Measurements from ENCODE around the gene L3MBTL4.
"Not testable (repeated sequence)": the region's sequence is repeated elsewhere in the genome, so short reads cannot be mapped to it uniquely, and the experiment has no call there.

L3MBTL4 gene

DNA sequence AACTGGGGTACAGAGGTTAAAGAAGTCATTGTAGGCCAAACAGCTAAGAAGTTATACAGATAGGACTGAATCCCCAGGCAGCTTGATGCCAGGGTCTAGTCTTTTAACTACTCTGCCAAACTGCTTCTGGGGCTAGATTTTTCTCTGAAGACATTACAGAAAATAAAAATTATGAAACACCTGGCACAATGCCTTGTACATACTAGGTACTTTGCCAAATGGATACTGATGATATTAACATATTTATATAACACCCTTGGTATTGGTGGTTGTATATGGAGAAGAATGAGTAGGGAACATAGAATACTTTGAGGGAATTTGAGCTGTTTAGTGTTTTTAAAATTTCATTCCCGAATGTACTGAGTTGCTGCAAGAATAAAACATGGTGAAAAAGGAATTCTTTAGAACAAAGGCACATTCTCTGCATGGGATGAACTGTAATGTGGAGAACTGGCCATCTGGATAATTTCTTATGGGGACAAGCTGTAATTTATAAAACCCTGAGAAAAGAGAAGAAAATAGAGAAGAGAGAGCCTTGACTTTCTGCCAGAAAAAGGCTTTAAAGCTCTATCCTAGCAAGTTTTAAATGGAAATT is 308.5 kb downstream of the L3MBTL4 start:
- no peak for DNase-seq (ENCODE audit: low spot score)

DNA sequence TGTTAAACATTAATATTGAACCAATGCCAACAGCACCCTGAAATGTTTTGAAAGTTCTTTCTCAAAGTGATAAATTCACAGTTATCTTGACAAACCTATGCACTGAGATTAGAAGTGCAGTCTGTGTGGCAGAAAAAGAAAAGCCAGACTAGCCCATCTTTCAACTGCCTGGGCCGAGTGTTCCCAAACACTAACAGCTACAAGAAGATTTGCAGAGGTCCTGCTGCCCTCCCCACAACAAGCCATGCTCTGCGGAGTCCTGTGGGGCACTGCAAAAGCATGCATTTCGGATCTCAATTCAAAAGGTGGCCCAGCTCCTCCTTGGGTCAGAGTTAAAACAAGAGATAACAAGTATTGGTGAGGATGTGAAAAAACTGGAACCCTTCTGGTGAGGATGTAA is 311.0 kb downstream of the L3MBTL4 start:
- no peak for DNase-seq (ENCODE audit: low spot score)

- no peak for DNase-seq (ENCODE audit: low spot score)
Observed at GRCh38 chr18:6096730-6097129, 318.0 kb downstream of the L3MBTL4 start.

GRCh38 chr18:6088432-6088831 is 326.3 kb downstream of the L3MBTL4 start:
- no peak for DNase-seq (ENCODE audit: low spot score)

DNA sequence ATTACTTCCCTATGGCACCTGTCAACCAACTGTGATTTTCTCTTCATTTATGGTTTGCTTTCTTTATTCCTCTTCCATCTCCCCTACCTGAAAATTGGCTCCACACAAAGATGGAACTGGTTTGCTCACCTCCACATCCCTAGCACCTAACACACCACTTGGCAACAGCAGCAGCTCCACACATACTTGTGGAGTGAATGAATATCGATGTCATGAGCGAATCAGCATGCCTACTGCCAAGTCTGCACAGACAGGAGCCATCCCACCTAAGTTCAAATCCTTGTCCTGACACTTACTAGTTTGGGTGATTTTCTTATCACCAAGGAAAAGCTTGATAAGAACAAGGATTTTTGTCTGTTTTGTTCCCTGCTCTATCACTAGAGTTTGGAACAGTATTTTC is 328.0 kb downstream of the L3MBTL4 start:
- DNase-seq (ENCODE audit: low spot score), result no peak

- no peak for DNase-seq (ENCODE audit: low spot score)
Observed at GRCh38 chr18:6079406-6079805, 335.3 kb downstream of the L3MBTL4 start.

DNA sequence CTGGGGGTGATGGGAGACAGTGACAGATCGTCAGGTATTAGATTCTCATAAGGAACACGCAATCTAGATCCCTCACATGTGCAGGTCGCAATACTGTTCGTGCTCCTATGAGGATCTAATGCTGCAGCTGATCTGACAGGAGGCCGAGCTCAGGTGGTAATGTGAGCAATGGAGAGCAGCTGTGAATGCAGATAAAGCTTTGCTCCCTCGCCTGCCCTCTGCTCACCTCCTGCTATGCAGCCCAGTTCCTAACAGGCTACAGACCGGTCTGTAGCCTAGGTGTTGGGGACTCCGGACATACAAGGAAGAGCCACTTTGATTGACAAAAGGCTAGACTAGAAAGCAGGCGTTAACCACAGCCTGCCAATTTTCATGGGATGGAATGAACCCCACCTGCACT is 335.8 kb downstream of the L3MBTL4 start:
- no peak for DNase-seq (ENCODE audit: low spot score)

GRCh38 chr18:6072423-6072822 is 342.3 kb downstream of the L3MBTL4 start:
- DNase-seq (ENCODE audit: low spot score), result not testable (repeated sequence)

GRCh38 chr18:6069539-6069938 is 345.2 kb downstream of the L3MBTL4 start:
- DNase-seq (ENCODE audit: low spot score), result no peak

- no peak for DNase-seq (ENCODE audit: low spot score)
Observed at GRCh38 chr18:6069103-6069502, 345.6 kb downstream of the L3MBTL4 start.

GRCh38 chr18:6060149-6060548 is 354.6 kb downstream of the L3MBTL4 start:
- DNase-seq (ENCODE audit: low spot score), result no peak

- no peak for DNase-seq (ENCODE audit: low spot score)
Observed at GRCh38 chr18:6059551-6059950, 355.2 kb downstream of the L3MBTL4 start.

- DNase-seq (ENCODE audit: low spot score), result no peak
Observed at GRCh38 chr18:6058941-6059340, 355.8 kb downstream of the L3MBTL4 start.

- DNase-seq (ENCODE audit: low spot score), result no peak
Observed at GRCh38 chr18:6057604-6058003, 357.1 kb downstream of the L3MBTL4 start.

DNA sequence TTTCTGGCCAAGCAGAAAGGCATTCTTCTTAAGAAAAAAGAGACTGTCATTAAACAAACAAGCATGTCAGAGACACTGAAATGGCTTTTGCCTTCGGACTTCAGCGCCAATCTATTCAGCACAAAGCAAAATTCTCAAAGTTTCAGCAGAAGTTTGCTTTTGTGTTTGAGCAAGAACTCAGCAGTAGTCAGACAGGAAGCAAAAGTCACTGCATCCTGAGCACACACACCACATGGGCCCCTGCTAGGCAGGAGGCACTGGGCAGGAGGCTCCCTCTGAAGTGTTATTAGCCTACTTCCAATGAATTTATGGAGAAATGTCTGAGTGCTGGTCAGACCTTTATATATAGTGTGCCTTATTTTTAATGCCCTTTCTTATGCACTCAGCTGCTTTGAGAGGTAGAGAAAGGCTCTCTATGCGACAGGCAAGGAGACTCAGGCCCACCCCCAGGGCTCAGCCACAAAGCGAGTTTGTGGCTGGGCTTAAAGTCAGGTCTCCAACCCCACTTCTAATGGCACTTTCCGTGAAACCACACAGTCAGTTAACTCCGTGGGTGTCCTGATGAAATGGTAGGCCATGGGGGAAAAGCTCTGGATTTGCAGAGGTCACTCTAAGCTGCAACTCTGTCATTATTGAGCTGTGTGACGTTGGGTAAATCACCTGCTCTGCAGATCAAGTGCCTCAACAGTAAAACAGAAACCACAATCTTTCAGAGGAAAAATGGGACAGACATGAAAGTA is 358.4 kb downstream of the L3MBTL4 start:
- DNase-seq (ENCODE audit: low spot score), result no peak

- DNase-seq (ENCODE audit: low spot score), result no peak
Observed at GRCh38 chr18:6055711-6056110, 359.0 kb downstream of the L3MBTL4 start.

GRCh38 chr18:6054256-6054842 is 360.4 kb downstream of the L3MBTL4 start:
- no peak for DNase-seq (ENCODE audit: low spot score)

DNA sequence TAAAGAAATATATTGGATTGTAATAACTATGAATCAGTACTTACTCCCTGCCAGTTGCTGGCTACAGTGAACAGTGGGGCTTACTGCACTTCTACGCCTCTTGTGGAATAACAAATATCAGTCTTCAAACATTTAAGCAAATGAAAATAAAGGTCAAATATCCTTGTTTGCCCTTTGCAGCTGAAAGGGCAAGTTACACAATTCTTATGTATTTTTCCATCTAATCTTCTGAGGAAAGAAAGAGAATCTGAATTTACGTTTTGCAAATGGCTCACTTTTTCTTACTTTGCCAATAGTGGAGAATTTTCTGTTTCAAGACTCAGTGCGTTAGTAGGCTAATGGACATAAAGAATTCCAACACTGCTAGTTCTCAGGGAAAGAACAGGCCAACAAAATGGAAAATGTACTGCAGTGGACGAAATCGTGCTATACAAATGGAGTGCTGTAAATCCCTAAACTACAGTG is 362.2 kb downstream of the L3MBTL4 start:
- DNase-seq (ENCODE audit: low spot score), result no peak

- DNase-seq (ENCODE audit: low spot score), result not testable (repeated sequence)
Observed at GRCh38 chr18:6047596-6047995, 367.1 kb downstream of the L3MBTL4 start.

DNA sequence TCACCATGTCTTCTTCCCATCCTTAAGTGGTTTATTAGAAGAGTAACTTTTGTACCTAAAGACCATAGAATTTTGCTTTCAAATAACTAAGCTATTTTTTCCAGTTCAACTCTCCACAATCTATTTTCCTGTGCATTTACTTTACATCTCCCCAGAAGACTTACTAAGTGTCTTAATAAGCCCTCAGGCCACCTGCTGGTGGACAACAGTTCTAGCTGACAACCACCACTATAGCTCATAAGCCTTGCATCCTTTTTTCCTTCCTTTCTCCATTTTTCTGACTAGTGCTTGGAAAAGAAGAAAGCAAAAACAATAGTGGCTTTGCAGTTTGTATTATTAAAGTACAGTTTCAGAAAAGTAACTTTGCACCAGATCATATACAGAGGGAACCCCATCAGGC is 369.9 kb downstream of the L3MBTL4 start:
- DNase-seq (ENCODE audit: low spot score), result no peak

GRCh38 chr18:6044319-6044718 is 370.4 kb downstream of the L3MBTL4 start:
- DNase-seq (ENCODE audit: low spot score), result no peak

DNA sequence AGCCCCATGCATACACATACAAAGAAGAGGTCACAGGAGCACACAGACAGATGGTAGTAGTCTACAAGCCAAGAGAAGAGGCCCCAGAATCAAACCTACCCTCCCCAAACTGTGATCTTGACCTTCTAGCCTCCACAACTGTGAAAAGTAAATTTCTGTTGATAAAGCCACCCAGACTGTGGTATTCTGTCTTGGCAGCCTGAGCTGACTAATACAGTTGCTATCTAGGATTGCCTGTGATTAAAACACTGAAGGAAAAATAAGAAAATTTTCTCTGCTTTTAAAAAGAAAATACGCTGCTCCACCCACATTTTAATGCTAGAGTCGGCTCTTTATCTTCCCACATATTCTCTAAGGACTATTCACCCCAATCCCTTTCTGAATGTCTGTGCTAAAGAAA is 375.7 kb downstream of the L3MBTL4 start:
- DNase-seq (ENCODE audit: low spot score), result no peak

GRCh38 chr18:6031442-6031841 is 383.3 kb downstream of the L3MBTL4 start:
- DNase-seq (ENCODE audit: low spot score), result no peak

Measured in putamen (tissue), 1 donor.